K562 (cell line): ENCODE measurements around the gene CD84.

Experiments used
- TEAD1 ChIP-seq, 2 experiments: fragments of 450-650 bp in 1 of 2; sonication (generic) in 1 of 2; formaldehyde crosslinking; IDR thresholded peaks; 2 replicates each; pipeline versions ENCODE4 v1.4.0 to v1.8.0; 2020 to 2022; ENCODE audit warnings: mild to moderate bottlenecking in 2 of 2, missing genetic modification reagents in 1 of 2
- TGIF2 ChIP-seq: sonication (generic); formaldehyde crosslinking; IDR thresholded peaks from 2 replicates; pipeline ENCODE4 v1.8.1; 2022; ENCODE audit warnings: mild to moderate bottlenecking, missing genetic modification reagents, moderate library complexity
- TF ChIP-seq, protein P1 (sequence below), 3 experiments: IDR thresholded peaks in 2 of 3; conservative IDR thresholded peaks in 1 of 3; 2 replicates each; pipeline ENCODE4 v1.5.1; 2011 to 2012; ENCODE audit warnings: low read length in 3 of 3, mild to moderate bottlenecking in 3 of 3, control low read depth in 2 of 3, improper control_type of control experiment in 1 of 3, inconsistent platforms in 1 of 3, low read depth in 1 of 3, mixed read lengths in 1 of 3, moderate library complexity in 1 of 3; ENCODE audit not compliant: insufficient read depth in 2 of 3

GRCh38 chr1:160560806-160561205, 18.5 kb downstream of the CD84 start:
- TF ChIP-seq TGIF2 (CRISPR knock-in tag), result no peak
- TF ChIP-seq, protein P1, sequence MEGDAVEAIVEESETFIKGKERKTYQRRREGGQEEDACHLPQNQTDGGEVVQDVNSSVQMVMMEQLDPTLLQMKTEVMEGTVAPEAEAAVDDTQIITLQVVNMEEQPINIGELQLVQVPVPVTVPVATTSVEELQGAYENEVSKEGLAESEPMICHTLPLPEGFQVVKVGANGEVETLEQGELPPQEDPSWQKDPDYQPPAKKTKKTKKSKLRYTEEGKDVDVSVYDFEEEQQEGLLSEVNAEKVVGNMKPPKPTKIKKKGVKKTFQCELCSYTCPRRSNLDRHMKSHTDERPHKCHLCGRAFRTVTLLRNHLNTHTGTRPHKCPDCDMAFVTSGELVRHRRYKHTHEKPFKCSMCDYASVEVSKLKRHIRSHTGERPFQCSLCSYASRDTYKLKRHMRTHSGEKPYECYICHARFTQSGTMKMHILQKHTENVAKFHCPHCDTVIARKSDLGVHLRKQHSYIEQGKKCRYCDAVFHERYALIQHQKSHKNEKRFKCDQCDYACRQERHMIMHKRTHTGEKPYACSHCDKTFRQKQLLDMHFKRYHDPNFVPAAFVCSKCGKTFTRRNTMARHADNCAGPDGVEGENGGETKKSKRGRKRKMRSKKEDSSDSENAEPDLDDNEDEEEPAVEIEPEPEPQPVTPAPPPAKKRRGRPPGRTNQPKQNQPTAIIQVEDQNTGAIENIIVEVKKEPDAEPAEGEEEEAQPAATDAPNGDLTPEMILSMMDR (IDR thresholded peaks at IDR 0.05 in 2 of 3, conservative IDR thresholded peaks at IDR 0.05 in 1 of 3; ENCODE audit: insufficient read depth in 2 of 3, low read depth in 1 of 3, low read length in 3 of 3), result no peak
- no peak for TF ChIP-seq TEAD1 (CRISPR knock-in tag; IDR thresholded peaks at IDR 0.05)
